Effector CD4-positive, alpha-beta T cell (primary cell): ENCODE measurements around the gene ITGAE.
A peak's percentile ranks its signal among the peaks of the same experiment; 100 is the strongest.
"Not testable (repeated sequence)": the region's sequence is repeated elsewhere in the genome, so short reads cannot be mapped to it uniquely, and the experiment has no call there.

Source experiments
- DNase-seq: peaks from one replicate; pipeline ENCODE4 v3.0.0-alpha.2; 2020

Gene ITGAE

GRCh38 chr17:3761036-3761917 lies 39.7 kb downstream of the ITGAE start:
- no peak for DNase-seq

- no peak for DNase-seq
Observed at GRCh38 chr17:3759597-3760216, 41.3 kb downstream of the ITGAE start.

- DNase-seq, result no peak
Observed at GRCh38 chr17:3755335-3756030, 45.5 kb downstream of the ITGAE start.

- DNase-seq, result peak; percentile 76
Observed at GRCh38 chr17:3754458-3755334, 46.3 kb downstream of the ITGAE start.

- no peak for DNase-seq
Observed at GRCh38 chr17:3754066-3754457, 46.9 kb downstream of the ITGAE start.

- DNase-seq, result no peak
Observed at GRCh38 chr17:3753624-3754023, 47.4 kb downstream of the ITGAE start.

- no peak for DNase-seq
Observed at GRCh38 chr17:3751836-3752235, 49.2 kb downstream of the ITGAE start.

- peak; percentile 23 for DNase-seq
Observed at GRCh38 chr17:3750926-3751325, 50.1 kb downstream of the ITGAE start.

GRCh38 chr17:3750296-3750695 lies 50.7 kb downstream of the ITGAE start:
- DNase-seq, result no peak

GRCh38 chr17:3748576-3748975 lies 52.4 kb downstream of the ITGAE start:
- no peak for DNase-seq

GRCh38 chr17:3747805-3748204 lies 53.2 kb downstream of the ITGAE start:
- no peak for DNase-seq

- DNase-seq, result no peak
Observed at GRCh38 chr17:3745071-3745470, 55.9 kb downstream of the ITGAE start.

GRCh38 chr17:3744014-3744413 lies 57.0 kb downstream of the ITGAE start:
- no peak for DNase-seq

- no peak for DNase-seq
Observed at GRCh38 chr17:3740611-3741073, 60.3 kb downstream of the ITGAE start.

- no peak for DNase-seq
Observed at GRCh38 chr17:3739422-3740124, 61.4 kb downstream of the ITGAE start.

GRCh38 chr17:3738562-3739295 lies 62.3 kb downstream of the ITGAE start:
- peak; percentile 43 for DNase-seq

GRCh38 chr17:3735515-3735914 lies 65.5 kb downstream of the ITGAE start:
- no peak for DNase-seq

GRCh38 chr17:3734911-3735276 lies 66.1 kb downstream of the ITGAE start:
- DNase-seq, result not testable (repeated sequence)

- no peak for DNase-seq
Observed at GRCh38 chr17:3732210-3732621, 68.8 kb downstream of the ITGAE start.

- DNase-seq, result no peak
Observed at GRCh38 chr17:3730881-3731429, 70.0 kb downstream of the ITGAE start.

GRCh38 chr17:3729881-3730280 lies 71.1 kb downstream of the ITGAE start:
- no peak for DNase-seq
